Osteoblast (primary cell): ENCODE results near the gene NR1D1. TPM values are rescaled to one million over a fixed set of nuclear protein-coding genes. Genes with fewer than 3 reads are reported as not detected.

Experiments
- DNase-seq: peaks from one replicate; pipeline ENCODE4 v3.0.0; 2011; ENCODE audit warnings: low spot score, mixed read lengths; ENCODE audit not compliant: insufficient read length; ENCODE audit errors: missing footprints
- H2AFZ ChIP-seq: 2 replicates; pipeline ENCODE4 v1.6.0; 2011; ENCODE audit warnings: mild to moderate bottlenecking, low read length
- H3K27ac ChIP-seq: 2 replicates; pipeline ENCODE4 v1.5.1; 2011; ENCODE audit warnings: mild to moderate bottlenecking, low read depth, low read length, moderate library complexity
- H3K27me3 ChIP-seq: 2 replicates; pipeline ENCODE4 v1.6.0; 2012; ENCODE audit warnings: mild to moderate bottlenecking, control low read depth, inconsistent platforms, low read length, moderate library complexity; ENCODE audit not compliant: insufficient read depth
- H3K36me3 ChIP-seq: 2 replicates; pipeline ENCODE4 v1.5.1; 2011; ENCODE audit warnings: mild to moderate bottlenecking, low read length, control low read depth, moderate library complexity; ENCODE audit not compliant: insufficient read depth
- H3K4me1 ChIP-seq: 2 replicates; pipeline ENCODE4 v1.5.1; 2011; ENCODE audit warnings: mild to moderate bottlenecking, low read length, control low read depth, moderate library complexity; ENCODE audit not compliant: insufficient read depth
- H3K4me2 ChIP-seq: 2 replicates; pipeline ENCODE4 v1.6.0; 2011; ENCODE audit warnings: mild to moderate bottlenecking, low read length; ENCODE audit not compliant: insufficient read depth
- H3K4me3 ChIP-seq: fragments of 200-600 bp; sonication (generic); 3 replicates; pipeline ENCODE4 v1.5.1; 2012; ENCODE audit warnings: mild to moderate bottlenecking, low read length, inconsistent platforms; ENCODE audit not compliant: insufficient read depth
- H3K79me2 ChIP-seq: 2 replicates; pipeline ENCODE4 v1.6.0; 2012; ENCODE audit warnings: mild to moderate bottlenecking, low read length, control low read depth, inconsistent platforms; ENCODE audit not compliant: insufficient read depth
- H3K9me3 ChIP-seq: 2 replicates; pipeline ENCODE4 v1.5.1; 2011; ENCODE audit warnings: low read depth, low read length, control low read depth
- H4K20me1 ChIP-seq: 2 replicates; pipeline ENCODE4 v1.6.0; 2012; ENCODE audit warnings: mild to moderate bottlenecking, low read length, control low read depth; ENCODE audit not compliant: insufficient read depth
- CTCF ChIP-seq: IDR thresholded peaks from 2 replicates; pipeline ENCODE4 v1.5.1; 2011; ENCODE audit warnings: mild to moderate bottlenecking, low read depth, low read length, moderate library complexity; ENCODE audit errors: extremely low read depth
- total RNA-seq: library from RNA; depleted of rRNA; stranded (reverse); fragments of >200 nt; gene quantifications from 2 replicates; pipeline ENCODE4 v1.2.3, GENCODE V29; 2012

Gene NR1D1
- total RNA-seq, 1 donor: 5.1 TPM

- no peak for TF ChIP-seq CTCF
- no peak overlapping the region for H3K4me2 ChIP-seq
- peak; percentile 79 for DNase-seq
- H3K4me3 ChIP-seq: no peak overlapping the region
- no peaks in the 10 kb centered on the region for H4K20me1 ChIP-seq
- H3K79me2 ChIP-seq: no peaks in the 10 kb centered on the region
- H3K4me1 ChIP-seq: no peaks in the 10 kb centered on the region
- H3K9me3 ChIP-seq: no peaks in the 10 kb centered on the region
- peaks cover 45% of the 10 kb centered on the region for H3K36me3 ChIP-seq
- H2AFZ ChIP-seq: no peak overlapping the region
- no peaks in the 10 kb centered on the region for H3K27me3 ChIP-seq
- H3K27ac ChIP-seq: no peak overlapping the region
Measured at GRCh38 chr17:40087049-40087794, 13.2 kb downstream of the NR1D1 start.

- Histone ChIP-seq H3K27me3 (no peaks in the 10 kb centered on the region), H3K36me3 (peaks cover 45% of the 10 kb centered on the region), H3K4me1 (no peaks in the 10 kb centered on the region), H3K27ac (no peak overlapping the region), H3K4me2 (no peak overlapping the region), H3K79me2 (no peaks in the 10 kb centered on the region), H4K20me1 (no peaks in the 10 kb centered on the region), H2AFZ (no peak overlapping the region), H3K9me3 (no peaks in the 10 kb centered on the region), H3K4me3 (no peak overlapping the region)
- peak; percentile 96 for DNase-seq
- TF ChIP-seq CTCF: peak; percentile 79
Measured at GRCh38 chr17:40086150-40087044, 14.0 kb downstream of the NR1D1 start.

- H3K27me3 ChIP-seq: no peaks in the 10 kb centered on the region
- no peaks in the 10 kb centered on the region for H3K9me3 ChIP-seq
- TF ChIP-seq CTCF: no peak
- DNase-seq: peak; percentile 8
- no peaks in the 10 kb centered on the region for H3K4me1 ChIP-seq
- peaks cover 43% of the 10 kb centered on the region for H3K36me3 ChIP-seq
- H3K79me2 ChIP-seq: no peaks in the 10 kb centered on the region
- no peak overlapping the region for H2AFZ ChIP-seq
- no peak overlapping the region for H3K27ac ChIP-seq
- no peak overlapping the region for H3K4me2 ChIP-seq
- H4K20me1 ChIP-seq: no peaks in the 10 kb centered on the region
- no peak overlapping the region for H3K4me3 ChIP-seq
Measured at GRCh38 chr17:40084477-40084876, 15.9 kb downstream of the NR1D1 start.

- DNase-seq: no peak
- H3K36me3 ChIP-seq: peaks cover 11% of the 10 kb centered on the region
Measured at GRCh38 chr17:40079545-40079944, 20.8 kb downstream of the NR1D1 start.

More at GRCh38 chr17:40079545-40079944, 20.8 kb downstream of the NR1D1 start:
- Histone ChIP-seq H3K9me3 (no peaks in the 10 kb centered on the region), H3K27me3 (no peaks in the 10 kb centered on the region), H2AFZ (no peak overlapping the region), H3K79me2 (peaks cover 2% of the 10 kb centered on the region), H4K20me1 (peaks cover 17% of the 10 kb centered on the region), H3K4me2 (no peak overlapping the region), H3K27ac (no peak overlapping the region), H3K4me1 (peaks cover 24% of the 10 kb centered on the region), H3K4me3 (no peak overlapping the region)
- no peak for TF ChIP-seq CTCF
